ENCODE results near the gene KIAA0232.

The KIAA0232 gene

GRCh38 chr4:6855692-6856297 is 73.3 kb downstream of the KIAA0232 start:
- DNase-seq = no peak

- no peak for DNase-seq
Measured at GRCh38 chr4:6856391-6856790, 73.9 kb downstream of the KIAA0232 start.

DNA sequence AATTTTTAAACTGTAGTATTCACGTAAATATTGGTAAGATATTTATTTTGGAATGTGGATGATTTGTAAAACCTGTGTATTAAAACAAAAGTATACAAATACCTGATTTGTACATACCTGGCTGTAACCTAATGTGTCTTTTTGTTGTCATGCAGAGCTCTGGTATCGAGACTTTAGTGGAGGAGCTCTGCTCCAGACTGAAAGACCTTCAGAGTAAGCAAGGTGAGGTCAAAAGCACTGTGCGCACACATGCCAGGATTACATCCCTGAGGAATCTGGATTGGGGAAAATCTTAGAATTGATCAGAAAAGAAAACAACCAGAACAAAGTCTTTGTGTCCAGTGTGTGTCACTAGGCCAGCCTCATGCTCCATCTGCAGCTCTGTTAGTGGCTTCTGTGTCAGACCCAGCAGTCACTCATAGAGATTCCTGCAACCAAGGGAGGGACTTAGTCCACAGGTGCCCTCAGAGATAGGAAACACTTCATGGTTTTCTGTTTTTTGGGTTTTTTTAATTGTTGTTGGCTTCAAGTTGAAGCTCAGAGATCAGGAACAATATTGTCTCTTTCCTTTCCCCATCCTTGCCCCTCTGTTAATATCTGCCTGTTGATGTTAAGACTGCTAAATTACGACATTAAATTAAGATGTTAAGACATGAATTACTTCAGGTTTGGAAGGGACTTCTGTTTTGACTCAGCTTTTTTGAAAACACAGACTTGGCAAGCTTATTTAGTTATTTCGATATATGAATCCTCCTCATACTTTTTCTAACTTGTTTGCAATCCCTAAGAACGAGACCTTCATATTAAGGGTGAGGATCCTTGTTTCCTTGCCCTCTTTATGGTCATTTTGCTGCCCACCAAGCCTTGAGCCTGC is 74.7 kb downstream of the KIAA0232 start:
- DNase-seq = no peak

- no peak for DNase-seq
Measured at GRCh38 chr4:6858997-6859396, 76.5 kb downstream of the KIAA0232 start.

DNA sequence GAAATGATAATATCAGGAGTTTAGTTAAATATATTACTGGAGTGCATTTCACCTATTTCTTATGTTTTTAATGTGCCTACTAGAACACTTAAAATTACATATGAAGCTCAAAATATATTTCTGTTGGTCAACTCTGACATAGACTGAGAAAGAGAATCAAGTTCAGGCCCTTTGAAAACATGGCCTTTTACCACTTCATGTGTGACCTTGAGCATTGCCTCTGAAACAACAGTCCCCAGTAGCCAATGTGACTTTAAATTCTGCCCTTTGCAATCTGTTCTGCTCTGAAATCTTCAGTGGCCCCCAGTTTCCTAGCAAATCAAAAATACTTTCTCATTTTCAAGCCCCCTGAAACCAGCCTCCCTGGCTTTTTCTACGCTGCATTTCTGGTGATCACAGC is 77.0 kb downstream of the KIAA0232 start:
- DNase-seq = no peak

- no peak for DNase-seq
Measured at GRCh38 chr4:6868386-6868785, 85.9 kb downstream of the KIAA0232 start.

DNA sequence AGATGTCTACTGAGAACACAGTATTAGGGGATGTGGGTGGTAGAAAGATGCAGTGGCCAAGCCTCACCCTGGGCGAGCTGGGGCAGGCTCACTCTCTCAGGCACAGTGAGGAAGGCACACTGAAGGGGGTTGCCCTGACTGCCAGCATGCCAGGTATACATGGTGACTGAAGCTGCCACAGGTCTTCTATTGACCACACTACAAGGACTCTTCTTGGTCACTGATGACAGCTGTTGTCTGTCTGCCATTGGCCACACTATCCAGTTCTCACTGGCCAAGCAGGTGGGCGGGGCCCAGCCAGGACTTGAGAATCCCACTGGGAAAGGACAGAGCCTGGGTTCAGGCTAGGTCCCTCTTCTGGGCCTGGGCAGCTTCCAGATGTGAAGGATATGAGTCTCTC is 87.4 kb downstream of the KIAA0232 start:
- DNase-seq = no peak

GRCh38 chr4:6873291-6873690 is 90.8 kb downstream of the KIAA0232 start:
- no peak for DNase-seq

DNA sequence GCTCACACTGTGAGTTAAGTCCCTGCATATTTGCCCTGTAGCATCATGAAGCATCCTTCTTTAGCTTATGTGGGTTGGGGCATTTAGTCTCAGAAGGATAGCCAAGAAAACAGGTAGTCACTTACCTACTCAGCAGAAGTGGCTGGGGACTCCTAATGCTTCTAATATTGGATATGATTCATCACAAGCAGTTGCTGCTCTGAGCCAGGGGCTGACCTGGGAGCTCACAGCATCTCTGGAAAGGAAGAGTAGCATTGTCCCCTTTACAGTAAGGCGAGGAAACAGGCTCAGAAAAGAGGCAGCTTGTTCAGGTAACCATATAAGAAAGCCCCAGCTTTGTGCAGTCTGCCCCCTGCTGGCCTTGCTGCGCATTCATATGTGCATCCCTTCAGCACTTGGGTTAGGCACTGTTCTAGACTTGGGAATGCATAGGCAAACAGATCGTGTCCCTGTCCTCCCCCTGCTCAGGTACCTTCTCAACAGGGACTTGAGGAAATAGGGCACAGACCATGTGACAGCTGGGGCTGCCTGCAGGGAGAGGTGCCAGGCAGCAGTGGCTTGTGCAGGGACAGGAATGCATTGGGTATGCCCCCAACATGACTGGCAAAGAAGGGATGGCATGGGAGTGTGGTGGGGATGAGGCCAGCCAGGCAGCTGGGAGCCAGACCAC is 91.4 kb downstream of the KIAA0232 start:
- peak; percentile 66 to 72 (median 70) for DNase-seq

DNA sequence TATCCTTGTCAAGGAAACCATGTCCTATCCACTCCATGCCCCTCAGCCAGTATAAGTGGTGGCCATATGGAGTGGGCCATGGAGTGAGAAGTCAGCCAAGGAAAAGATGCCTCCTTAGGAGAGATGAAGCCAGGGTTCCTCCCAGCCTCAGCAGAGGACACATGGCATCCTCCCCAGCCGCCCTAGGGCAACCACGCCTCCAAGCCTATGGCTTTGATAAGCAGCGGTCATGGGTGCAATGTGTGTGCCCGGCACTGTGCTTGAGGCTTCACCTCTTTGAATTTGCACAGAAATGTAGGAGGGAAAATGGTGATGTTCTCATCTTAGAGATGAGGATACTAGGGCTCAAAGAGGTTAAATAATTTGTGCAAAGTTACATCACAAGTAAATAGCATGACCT is 92.5 kb downstream of the KIAA0232 start:
- no peak for DNase-seq

GRCh38 chr4:6875431-6875831 is 92.9 kb downstream of the KIAA0232 start:
- no peak for DNase-seq

GRCh38 chr4:6876440-6876839 is 93.9 kb downstream of the KIAA0232 start:
- DNase-seq = no peak

DNA sequence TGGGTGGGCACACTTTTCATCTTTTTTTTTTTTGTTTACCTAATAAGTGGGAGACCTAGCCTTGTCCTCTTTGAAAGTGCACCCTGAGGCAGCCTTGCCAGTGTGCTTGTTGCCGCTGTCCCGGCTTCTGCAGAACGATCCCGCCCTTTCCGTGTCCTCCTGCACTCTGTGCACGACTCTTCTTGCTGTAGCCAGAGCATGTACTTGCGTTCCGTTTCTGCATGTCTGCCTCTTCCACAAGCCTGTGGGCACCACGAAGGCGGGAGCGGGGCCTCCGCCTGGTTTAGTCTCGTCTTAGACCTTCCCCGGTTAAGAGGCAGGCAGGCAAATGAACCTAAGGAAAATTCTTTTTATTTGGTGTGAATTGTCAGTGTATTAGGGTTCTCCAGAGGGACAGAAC is 94.5 kb downstream of the KIAA0232 start:
- no peak for DNase-seq

DNA sequence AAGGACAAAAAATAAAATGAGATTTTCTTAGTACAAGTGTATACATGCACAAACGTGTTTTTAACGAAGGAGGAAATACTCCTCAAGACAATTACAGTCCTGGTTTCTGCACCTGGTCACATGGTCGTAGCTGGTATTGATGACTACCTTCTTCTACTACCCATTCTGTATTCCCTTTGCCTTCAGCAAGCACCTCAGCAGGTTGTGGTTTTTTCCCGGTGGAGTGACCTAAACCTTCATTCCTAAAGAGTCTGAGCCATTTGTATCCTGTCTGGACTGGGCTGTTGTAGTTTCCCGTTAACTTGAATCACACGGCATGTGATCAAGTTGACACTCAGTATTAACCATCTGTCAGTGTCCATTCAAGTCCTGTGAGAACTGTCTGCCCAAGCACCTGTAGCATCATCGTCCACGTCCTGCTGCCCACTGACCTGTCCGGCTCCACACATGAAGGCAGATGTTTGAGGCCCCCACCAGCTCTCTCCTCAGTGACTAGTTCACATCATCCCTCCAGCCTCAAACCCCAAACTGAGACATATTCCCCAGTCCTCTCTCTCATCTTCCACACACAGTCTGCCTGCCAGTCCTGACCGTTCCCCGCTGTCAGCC is 96.0 kb downstream of the KIAA0232 start:
- DNase-seq = no peak

DNA sequence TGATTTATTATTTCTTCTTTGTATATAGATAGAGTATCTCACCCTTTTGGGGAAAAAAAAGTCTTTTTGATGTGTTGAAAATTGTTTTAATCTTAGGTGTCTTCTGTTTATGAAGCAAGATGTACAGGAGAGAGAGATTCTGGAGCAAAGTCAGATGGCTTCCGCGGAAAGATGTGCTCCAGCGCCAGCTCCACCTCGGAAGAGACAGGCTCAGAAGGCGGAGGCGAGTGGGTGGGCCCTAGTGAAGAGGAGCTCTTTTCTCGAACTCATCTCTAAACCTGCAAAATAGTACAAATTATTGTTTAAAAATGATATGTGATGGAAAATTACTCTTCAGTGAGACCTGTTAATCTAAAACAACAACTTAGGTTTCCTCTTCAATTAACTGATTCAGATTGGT is 98.2 kb downstream of the KIAA0232 start:
- no peak for DNase-seq

- no peak for DNase-seq
Measured at GRCh38 chr4:6881908-6882307, 99.4 kb downstream of the KIAA0232 start.

GRCh38 chr4:6884341-6884870 is 101.9 kb downstream of the KIAA0232 start:
- no peak for DNase-seq

DNA sequence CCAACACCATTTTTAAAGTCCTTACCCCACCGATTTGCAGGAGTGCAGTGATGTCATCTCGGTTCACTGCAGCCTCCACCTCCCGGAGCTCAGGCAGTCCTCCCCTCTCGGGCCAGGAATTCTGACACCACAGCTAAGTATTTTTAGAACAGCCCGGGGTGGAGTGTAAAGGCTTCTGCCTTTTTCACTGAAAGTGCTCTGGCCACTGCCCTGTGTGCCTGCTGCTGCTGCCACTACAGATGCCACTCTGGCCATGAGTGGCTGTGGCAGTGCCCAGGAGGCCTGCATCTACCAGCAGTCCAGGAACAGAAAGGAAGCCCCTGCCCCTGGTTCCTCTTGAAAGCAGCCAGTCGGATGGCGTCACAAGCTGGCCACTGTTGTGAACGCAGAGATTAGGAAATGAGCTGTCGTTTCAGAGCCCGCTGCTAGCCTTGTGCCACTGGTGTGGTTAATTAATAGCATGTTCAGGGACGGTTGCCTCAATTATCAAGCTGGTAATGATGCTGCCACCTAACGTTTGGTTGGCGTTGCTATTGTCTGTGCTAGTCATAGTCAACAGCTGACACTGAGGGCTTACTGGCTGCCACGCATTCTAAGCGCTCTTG is 103.5 kb downstream of the KIAA0232 start:
- no peak for DNase-seq

GRCh38 chr4:6886886-6887285 is 104.4 kb downstream of the KIAA0232 start:
- DNase-seq = no peak

- DNase-seq = no peak
Measured at GRCh38 chr4:6887591-6888371, 105.3 kb downstream of the KIAA0232 start.

GRCh38 chr4:6888506-6889071 is 106.1 kb downstream of the KIAA0232 start:
- DNase-seq = no peak
